Endothelial cell of umbilical vein (primary cell): Measurements from ENCODE around the gene DCLK1. TPM values are rescaled to one million over a fixed set of nuclear protein-coding genes. Genes with fewer than 3 reads are reported as not detected.

Experiments used
- BruUV-seq: library from RNA; stranded (reverse); fragments of 400-500 nt; replicated peaks from 2 replicates; lab custom pipeline; 2021; lab: Mats Ljungman, UMichigan
- CTCF ChIA-PET: fragments of 300-600, 350-600 bp; sonication (Branson Sonifier 250); formaldehyde crosslinking; loops from one replicate; lab custom pipeline; 2021; ENCODE audit warnings: antibody characterized with exemption, inconsistent platforms; lab: Charles Lee
- POLR2A ChIA-PET: fragments of 300-600, 350-600 bp; sonication (Branson Sonifier 250); formaldehyde crosslinking; loops from one replicate; lab custom pipeline; 2021; ENCODE audit warnings: antibody characterized with exemption, inconsistent platforms; lab: Charles Lee
- DNase-seq: peaks from one replicate; pipeline ENCODE4 v3.0.0-alpha.2; 2011; ENCODE audit warnings: low read depth, low spot score
- FAIRE-seq: peaks from 2 replicates; lab custom pipeline; 2011; peaks lifted over from hg19 to GRCh38; lab: Jason Lieb, UNC
- H2AFZ ChIP-seq: 2 replicates; pipeline ENCODE4 v1.6.0; 2012; ENCODE audit warnings: low read depth, low read length, control low read depth, inconsistent platforms
- H3K27ac ChIP-seq: 2 replicates; pipeline ENCODE4 v1.5.1; 2011; ENCODE audit warnings: low read depth, mild to moderate bottlenecking, control low read depth, low read length, moderate library complexity; ENCODE audit not compliant: insufficient read depth
- H3K27me3 ChIP-seq, 2 experiments: 2 replicates each; pipeline versions ENCODE4 v1.6.0 to v1.6.1; 2011; ENCODE audit warnings: low read length in 2 of 2, mixed read lengths in 1 of 2; ENCODE audit not compliant: control insufficient read depth in 2 of 2, insufficient read depth in 2 of 2
- H3K36me3 ChIP-seq, 2 experiments: 2 replicates in 1 of 2; 3 replicates in 1 of 2; pipeline ENCODE4 v1.5.1; 2011; ENCODE audit warnings: low read length in 2 of 2, mild to moderate bottlenecking in 1 of 2, moderate library complexity in 1 of 2; ENCODE audit not compliant: control insufficient read depth in 2 of 2, insufficient read depth in 2 of 2; ENCODE audit errors: extremely low read depth in 1 of 2
- H3K4me1 ChIP-seq: 3 replicates; pipeline ENCODE4 v1.5.1; 2011; ENCODE audit warnings: mild to moderate bottlenecking, low read length; ENCODE audit not compliant: control insufficient read depth, insufficient read depth; ENCODE audit errors: extremely low read depth
- H3K4me2 ChIP-seq: 2 replicates; pipeline ENCODE4 v1.6.1; 2011; ENCODE audit warnings: low read length, control low read depth, mixed read lengths; ENCODE audit not compliant: insufficient read depth
- H3K4me3 ChIP-seq, 3 experiments: fragments of 200-600 bp in 1 of 3; sonication (generic), shearing (Covaris generic) in 1 of 3; replicated peaks in 1 of 3; 2 replicates each; pipeline ENCODE4 v1.5.1; 2011 to 2016; ENCODE audit warnings: control low read depth in 3 of 3, low read length in 3 of 3, mild to moderate bottlenecking in 2 of 3, inconsistent platforms in 1 of 3, low read depth in 1 of 3, moderate library complexity in 1 of 3; ENCODE audit not compliant: insufficient read depth in 1 of 3
- H3K79me2 ChIP-seq: 2 replicates; pipeline ENCODE4 v1.6.0; 2012; ENCODE audit warnings: low read length, inconsistent platforms; ENCODE audit not compliant: control insufficient read depth, insufficient read depth
- H3K9ac ChIP-seq: replicated peaks from 2 replicates; pipeline ENCODE3; 2011; ENCODE audit warnings: low read length, control low read depth; ENCODE audit not compliant: insufficient read depth; ENCODE audit errors: extremely low read depth
- H3K9me1 ChIP-seq: replicated peaks from 3 replicates; pipeline ENCODE4 v1.6.0; 2011; ENCODE audit warnings: mild to moderate bottlenecking, low read length; ENCODE audit not compliant: control insufficient read depth, insufficient read depth; ENCODE audit errors: extremely low read depth
- H3K9me3 ChIP-seq: replicated peaks from 2 replicates; pipeline ENCODE4 v1.5.1; 2012; ENCODE audit warnings: low read length, inconsistent platforms; ENCODE audit not compliant: control insufficient read depth, insufficient read depth
- H4K20me1 ChIP-seq: replicated peaks from 2 replicates; pipeline ENCODE3; 2011; ENCODE audit warnings: mild to moderate bottlenecking, low read length; ENCODE audit not compliant: control insufficient read depth, insufficient read depth; ENCODE audit errors: extremely low read depth
- CTCF ChIP-seq, 2 donors: IDR thresholded peaks; 1 replicate in 1 of 2; 2 replicates in 1 of 2; pipeline ENCODE4 v1.5.1; 2011; ENCODE audit warnings: low read length in 2 of 2, mild to moderate bottlenecking in 2 of 2, moderate library complexity in 2 of 2, control low read depth in 1 of 2, inconsistent platforms in 1 of 2, low read depth in 1 of 2; ENCODE audit not compliant: insufficient read depth in 1 of 2; ENCODE audit errors: extremely low read depth in 1 of 2
- EZH2 ChIP-seq: IDR thresholded peaks from 2 replicates; pipeline ENCODE4 v1.6.1; 2012; ENCODE audit warnings: borderline replicate concordance, low read depth, mild to moderate bottlenecking, moderate library complexity, low read length, inconsistent platforms; ENCODE audit not compliant: severe bottlenecking
- FOS ChIP-seq: IDR thresholded peaks from 2 replicates; pipeline ENCODE4 v1.6.1; 2011; ENCODE audit warnings: mild to moderate bottlenecking, low read length, moderate library complexity, borderline replicate concordance; ENCODE audit not compliant: insufficient read depth
- GATA2 ChIP-seq: IDR thresholded peaks from 2 replicates; pipeline ENCODE4 v1.7.0; 2011; ENCODE audit warnings: low read depth, mild to moderate bottlenecking, moderate library complexity, mixed read lengths, low read length; ENCODE audit not compliant: insufficient read length, insufficient read depth
- JUN ChIP-seq: IDR thresholded peaks from 2 replicates; pipeline ENCODE4 v1.6.1; 2011; ENCODE audit warnings: borderline replicate concordance, low read depth; ENCODE audit not compliant: insufficient read length, insufficient read depth
- MAX ChIP-seq: IDR thresholded peaks from 2 replicates; pipeline ENCODE4 v1.6.1; 2011; ENCODE audit not compliant: insufficient read depth, insufficient read length
- MYC ChIP-seq: IDR thresholded peaks from one replicate; pipeline ENCODE4 v1.6.1; 2011; ENCODE audit warnings: mild to moderate bottlenecking, low read depth, low read length
- POLR2A ChIP-seq: IDR thresholded peaks from 2 replicates; pipeline ENCODE4 v1.6.1; 2012; ENCODE audit warnings: low read depth, mild to moderate bottlenecking, control low read depth, low read length
- POLR2AphosphoS5 ChIP-seq: IDR thresholded peaks from 2 replicates; pipeline ENCODE4 v1.6.1; 2012; ENCODE audit warnings: low read depth, mild to moderate bottlenecking, control low read depth, low read length, moderate library complexity; ENCODE audit not compliant: insufficient read depth
- dilution Hi-C: fragments of 300-500 bp; cut with MboI; formaldehyde crosslinking; loops from one replicate; pipeline ENCODE4 v1.15.0; 2019; ENCODE audit warnings: low sequenced_read_pairs; ENCODE audit not compliant: extremely low pct_ligation_motif_present
- intact Hi-C: fragments of 100-400 bp; cut with micrococcal nuclease; formaldehyde crosslinking; loops from one replicate; pipeline ENCODE4 v1.10.0; 2022
- polyA plus RNA-seq, 4 experiments: library from polyadenylated mRNA; depleted of rRNA in 3 of 4; stranded (reverse) in 3 of 4; unstranded in 1 of 4; fragments of >200 nt; gene quantifications; 2 replicates each; pipeline versions ENCODE4 v1.2.1 to v1.2.3, GENCODE V29; 2011 to 2012; ENCODE audit warnings: missing spikeins in 1 of 4
- total RNA-seq: library from RNA; stranded (reverse); gene quantifications from 2 replicates; pipeline ENCODE4 v1.2.3, GENCODE V29; 2021

The DCLK1 gene
- total and polyA plus RNA-seq, 2 donors (not counting 3 experiments of a cell fraction or from before 2014, with no cell fraction given): 0.28 to 3.9 TPM

GRCh38 chr13:36055366-36055765, 75.8 kb downstream of the DCLK1 start:
- H3K4me1 ChIP-seq: no peaks in the 10 kb centered on the region
- ChIA-PET POLR2A (no interaction called here), CTCF (no interaction called here)
- DNase-seq (no peak), FAIRE-seq (no peak)
- H3K9me3 ChIP-seq: no peaks in the 10 kb centered on the region
- H3K36me3 ChIP-seq: no peaks in the 10 kb centered on the region
- H3K4me3 ChIP-seq: no peak overlapping the region
- H3K9ac ChIP-seq: no peak overlapping the region
- no peak overlapping the region for H3K4me2 ChIP-seq
- no peaks in the 10 kb centered on the region for H3K79me2 ChIP-seq
- no peaks in the 10 kb centered on the region for H3K27me3 ChIP-seq
- dilution Hi-C loops: no loop called here
- no peak overlapping the region for H3K27ac ChIP-seq
- no peaks in the 10 kb centered on the region for H3K9me1 ChIP-seq
- H2AFZ ChIP-seq: no peak overlapping the region
- intact Hi-C loops: no loop called here
- H4K20me1 ChIP-seq: no peaks in the 10 kb centered on the region
- TF ChIP-seq MYC (no peak), POLR2AphosphoS5 (no peak), JUN (no peak), CTCF (IDR thresholded peaks at IDR 0.05; ENCODE audit: extremely low read depth in 1 of 2, insufficient read depth in 1 of 2, low read depth in 1 of 2, low read length in 2 of 2) (no peak), EZH2 (no peak), POLR2A (no peak), FOS (no peak), GATA2 (no peak), MAX (no peak)
- BruUV-seq: no TSS peak
